ENCODE measurements around the gene TMBIM6. TPM values are rescaled to one million over a fixed set of nuclear protein-coding genes. Genes with fewer than 3 reads are reported as not detected.

Gene TMBIM6
- polyA plus RNA-seq, 1 of the 3 experiments (the other 2 are of a cell fraction): 290 TPM

- Histone ChIP-seq H3K27me3 (ENCODE audit: insufficient read depth) (0 out of 2 replicates have a peak, but pooled peaks cover 4% of the 10 kb centered on the region), H3K9me3 (no peaks in the 10 kb centered on the region), H3F3A (replicated peaks; ENCODE audit: insufficient read depth) (peaks cover 5% of the 10 kb centered on the region), H3K4me1 (ENCODE audit: control insufficient read depth in 1 of 2, insufficient read depth in 2 of 2, low read depth in 1 of 2, low read length in 1 of 2) (no peaks in the 10 kb centered on the region), H3K9ac (no peak overlapping the region), H2AFZ (ENCODE audit: low read depth) (no peak overlapping the region), H3K4me3 (ENCODE audit: low read depth in 2 of 2, low read length in 1 of 2) (no peak overlapping the region), H3K9me2 (no peaks in the 10 kb centered on the region), H3K36me3 (replicated peaks in 1 of 2; ENCODE audit: control insufficient read depth in 1 of 2, insufficient read depth in 2 of 2, low read length in 1 of 2) (no peaks in the 10 kb centered on the region), H3K4me2 (no peak overlapping the region), H4K20me1 (ENCODE audit: insufficient read depth) (no peaks in the 10 kb centered on the region), H3K27ac (ENCODE audit: low read depth in 2 of 2, low read length in 1 of 2) (no peak overlapping the region), H3K79me2 (ENCODE audit: insufficient read depth) (no peaks in the 10 kb centered on the region)
- WGBS (ENCODE audit: low lambda C conversion rate): 57% methylated on average over 3 of the region's 3 CpGs
- no peak for TF ChIP-seq EZH2phosphoT487 (IDR thresholded peaks at IDR 0.05; ENCODE audit: borderline replicate concordance, low read depth)
- TF ChIP-seq CHD2 (IDR thresholded peaks at IDR 0.05; ENCODE audit: low read length, partially characterized antibody): no peak
- TF ChIP-seq SMC3 (IDR thresholded peaks at IDR 0.05; ENCODE audit: low read depth, low read length): no peak
- no peak for TF ChIP-seq FOXM1 (IDR thresholded peaks at IDR 0.05; ENCODE audit: low read depth)
- TF ChIP-seq EP300 (IDR thresholded peaks at IDR 0.05; ENCODE audit: borderline replicate concordance in 1 of 2, low read depth in 1 of 2, low read length in 1 of 2): no peak
- TF ChIP-seq USF2 (IDR thresholded peaks at IDR 0.05; ENCODE audit: borderline replicate concordance, low read depth, low read length): no peak
- TF ChIP-seq RAD21 (IDR thresholded peaks at IDR 0.05; ENCODE audit: low read length): no peak
- TF ChIP-seq RFX5 (IDR thresholded peaks at IDR 0.05; ENCODE audit: low read length): no peak
- TF ChIP-seq NRF1 (IDR thresholded peaks at IDR 0.05; ENCODE audit: low read depth, low read length): no peak
- no peak for TF ChIP-seq IRF3 (IDR thresholded peaks at IDR 0.05; ENCODE audit: low read depth, low read length)
- TF ChIP-seq RCOR1 (IDR thresholded peaks at IDR 0.05; ENCODE audit: low read length): no peak
- no peak for TF ChIP-seq TCF12 (IDR thresholded peaks at IDR 0.05)
- TF ChIP-seq MEF2A (IDR thresholded peaks at IDR 0.05; ENCODE audit: borderline replicate concordance, low read depth): no peak
- no peak for TF ChIP-seq NFIC (IDR thresholded peaks at IDR 0.05; ENCODE audit: borderline replicate concordance)
- no peak for TF ChIP-seq SIN3A (IDR thresholded peaks at IDR 0.05; ENCODE audit: borderline replicate concordance, low read depth, low read length)
- TF ChIP-seq REST (IDR thresholded peaks at IDR 0.05; ENCODE audit: low read depth, low read length): no peak
- TF ChIP-seq GABPA (IDR thresholded peaks at IDR 0.05; ENCODE audit: low read depth): no peak
- no peak for TF ChIP-seq JUND (IDR thresholded peaks at IDR 0.05)
- TF ChIP-seq USF1 (IDR thresholded peaks at IDR 0.05; ENCODE audit: borderline replicate concordance, low read depth): no peak
- no peak for TF ChIP-seq TAF1 (IDR thresholded peaks at IDR 0.05; ENCODE audit: borderline replicate concordance, low read depth, low read length)
- ChIA-PET POLR2A (no interaction called here), CTCF (interaction anchor here (1.3 kb wide), 1 partner anchor 10 kb away, joined by 4 read pairs; the partner anchor contains the start of gene TMBIM6)
- DNase-seq: no peak
Measured at GRCh38 chr12:49730568-49731101, 10.7 kb upstream of the TMBIM6 start.

Measured in SK-N-SH (cell line).